ENCODE results near the gene BUD13.

BUD13 gene

GRCh38 chr11:116716621-116717020, 56.2 kb downstream of the BUD13 start:
- no peaks in the 10 kb centered on the region for H3K4me1 Mint-ChIP-seq
- H3K36me3 Mint-ChIP-seq (ENCODE audit: low read depth), result no peaks in the 10 kb centered on the region
- no peaks in the 10 kb centered on the region for H3K9me3 Mint-ChIP-seq
- no peak overlapping the region for H3K27ac Mint-ChIP-seq
- TF ChIP-seq, protein P1, sequence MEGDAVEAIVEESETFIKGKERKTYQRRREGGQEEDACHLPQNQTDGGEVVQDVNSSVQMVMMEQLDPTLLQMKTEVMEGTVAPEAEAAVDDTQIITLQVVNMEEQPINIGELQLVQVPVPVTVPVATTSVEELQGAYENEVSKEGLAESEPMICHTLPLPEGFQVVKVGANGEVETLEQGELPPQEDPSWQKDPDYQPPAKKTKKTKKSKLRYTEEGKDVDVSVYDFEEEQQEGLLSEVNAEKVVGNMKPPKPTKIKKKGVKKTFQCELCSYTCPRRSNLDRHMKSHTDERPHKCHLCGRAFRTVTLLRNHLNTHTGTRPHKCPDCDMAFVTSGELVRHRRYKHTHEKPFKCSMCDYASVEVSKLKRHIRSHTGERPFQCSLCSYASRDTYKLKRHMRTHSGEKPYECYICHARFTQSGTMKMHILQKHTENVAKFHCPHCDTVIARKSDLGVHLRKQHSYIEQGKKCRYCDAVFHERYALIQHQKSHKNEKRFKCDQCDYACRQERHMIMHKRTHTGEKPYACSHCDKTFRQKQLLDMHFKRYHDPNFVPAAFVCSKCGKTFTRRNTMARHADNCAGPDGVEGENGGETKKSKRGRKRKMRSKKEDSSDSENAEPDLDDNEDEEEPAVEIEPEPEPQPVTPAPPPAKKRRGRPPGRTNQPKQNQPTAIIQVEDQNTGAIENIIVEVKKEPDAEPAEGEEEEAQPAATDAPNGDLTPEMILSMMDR (IDR thresholded peaks at IDR 0.05; ENCODE audit: unreplicated experiment in 3 of 3), result no peak
- H3K4me3 Mint-ChIP-seq, result no peak overlapping the region
- peaks cover 8% of the 10 kb centered on the region for H3K27me3 Mint-ChIP-seq (ENCODE audit: low read depth)

DNA sequence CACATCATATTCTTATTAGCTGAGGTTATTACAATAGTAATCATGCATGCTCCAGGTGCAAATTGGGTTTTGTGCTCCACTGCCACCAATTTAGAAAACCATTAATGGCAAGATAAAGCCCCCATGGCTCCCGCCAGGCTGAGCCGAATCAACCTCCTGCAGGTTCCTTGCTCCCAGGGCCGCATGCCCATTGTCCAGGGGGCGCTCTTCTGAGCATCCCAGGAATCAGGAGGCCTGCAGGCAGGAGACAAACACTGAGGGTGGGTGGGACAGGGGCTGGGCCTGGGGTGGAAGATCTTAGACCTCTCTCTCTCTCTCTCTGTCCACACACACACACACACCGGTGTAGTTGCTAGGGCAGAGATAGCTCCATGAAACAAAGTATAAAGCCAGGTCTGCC, 57.4 kb downstream of the BUD13 start:
- no peaks in the 10 kb centered on the region for H3K36me3 Mint-ChIP-seq (ENCODE audit: low read depth)

DNA sequence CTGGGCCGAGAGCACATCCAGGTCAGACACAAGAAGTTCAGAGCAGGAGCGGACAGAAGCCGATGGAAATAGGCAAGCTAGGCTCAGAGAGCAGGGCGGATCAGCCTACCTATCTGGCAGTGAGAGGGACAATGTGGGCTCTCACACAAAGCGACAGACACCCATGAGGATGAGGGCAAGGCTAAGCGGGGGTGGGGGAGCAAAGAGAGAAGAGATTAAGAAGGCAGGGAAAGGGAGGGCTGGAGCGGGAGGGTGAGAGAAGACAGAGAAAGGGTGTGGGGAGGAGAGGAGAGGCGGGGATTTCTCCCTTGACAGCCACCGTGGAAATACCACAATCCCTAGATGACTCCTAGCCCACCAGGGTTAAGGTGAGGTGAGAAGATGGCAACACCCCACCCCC, 57.9 kb downstream of the BUD13 start:
- Mint-ChIP-seq H3K36me3 (ENCODE audit: low read depth) (no peaks in the 10 kb centered on the region), H3K4me3 (no peak overlapping the region), H3K27me3 (ENCODE audit: low read depth) (peaks cover 21% of the 10 kb centered on the region), H3K27ac (no peak overlapping the region), H3K4me1 (no peaks in the 10 kb centered on the region), H3K9me3 (no peaks in the 10 kb centered on the region)
- TF ChIP-seq, protein P1 (IDR thresholded peaks at IDR 0.05; ENCODE audit: unreplicated experiment in 3 of 3), result no peak

More for the DNA sequence above, 57.4 kb downstream of the BUD13 start:
- no peaks in the 10 kb centered on the region for H3K4me1 Mint-ChIP-seq
- H3K27ac Mint-ChIP-seq, result no peak overlapping the region
- H3K27me3 Mint-ChIP-seq (ENCODE audit: low read depth), result peaks cover 18% of the 10 kb centered on the region
- H3K9me3 Mint-ChIP-seq, result no peaks in the 10 kb centered on the region
- TF ChIP-seq, protein P1 (IDR thresholded peaks at IDR 0.05; ENCODE audit: unreplicated experiment in 3 of 3), result no peak
- H3K4me3 Mint-ChIP-seq, result no peak overlapping the region

DNA sequence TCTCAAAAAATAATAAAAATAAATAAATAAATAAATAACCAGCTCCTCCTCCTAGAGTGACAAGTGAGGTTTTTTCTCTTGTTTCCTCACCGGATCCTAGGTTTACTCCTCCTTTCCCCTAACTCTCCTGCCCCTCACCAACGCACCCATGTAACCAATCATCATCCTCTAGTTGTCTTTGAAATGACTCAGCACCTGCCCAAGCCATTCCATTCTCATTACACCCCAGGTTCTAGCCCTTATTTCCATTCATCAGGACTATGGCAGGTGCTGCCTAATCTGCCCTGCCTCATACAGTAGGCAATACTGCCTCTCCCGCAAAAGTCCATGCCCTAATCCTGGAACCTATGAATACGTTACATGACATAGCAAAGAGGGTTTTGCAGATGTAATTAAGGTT, 60.4 kb downstream of the BUD13 start:
- TF ChIP-seq, protein P1 (IDR thresholded peaks at IDR 0.05; ENCODE audit: unreplicated experiment in 3 of 3), result no peak
- no peaks in the 10 kb centered on the region for H3K4me1 Mint-ChIP-seq
- H3K4me3 Mint-ChIP-seq, result no peak overlapping the region

GRCh38 chr11:116710762-116711161, 62.0 kb downstream of the BUD13 start:
- TF ChIP-seq, protein P1 (IDR thresholded peaks at IDR 0.05; ENCODE audit: unreplicated experiment in 3 of 3), result no peak
- H3K4me3 Mint-ChIP-seq, result no peak overlapping the region
- H3K4me1 Mint-ChIP-seq, result no peaks in the 10 kb centered on the region
- no peak overlapping the region for H3K27ac Mint-ChIP-seq
- H3K9me3 Mint-ChIP-seq, result no peaks in the 10 kb centered on the region
- H3K36me3 Mint-ChIP-seq (ENCODE audit: low read depth), result no peaks in the 10 kb centered on the region
- H3K27me3 Mint-ChIP-seq (ENCODE audit: low read depth), result peaks cover 38% of the 10 kb centered on the region

More for the DNA sequence above, 60.4 kb downstream of the BUD13 start:
- Mint-ChIP-seq H3K27ac (no peak overlapping the region), H3K36me3 (ENCODE audit: low read depth) (no peaks in the 10 kb centered on the region), H3K27me3 (ENCODE audit: low read depth) (peaks cover 31% of the 10 kb centered on the region), H3K9me3 (no peaks in the 10 kb centered on the region)

GRCh38 chr11:116710001-116710674, 62.6 kb downstream of the BUD13 start:
- Mint-ChIP-seq H3K36me3 (ENCODE audit: low read depth) (no peaks in the 10 kb centered on the region), H3K4me1 (no peaks in the 10 kb centered on the region), H3K4me3 (no peak overlapping the region), H3K9me3 (no peaks in the 10 kb centered on the region), H3K27ac (no peak overlapping the region), H3K27me3 (ENCODE audit: low read depth) (peaks cover 38% of the 10 kb centered on the region)
- TF ChIP-seq, protein P1 (IDR thresholded peaks at IDR 0.05; ENCODE audit: unreplicated experiment in 3 of 3), result no peak

Measured in nephron (organoid).